ENCODE results near the gene SRD5A1.
"Not testable (repeated sequence)": the region's sequence is repeated elsewhere in the genome, so short reads cannot be mapped to it uniquely, and the experiment has no call there.

The SRD5A1 gene

DNA sequence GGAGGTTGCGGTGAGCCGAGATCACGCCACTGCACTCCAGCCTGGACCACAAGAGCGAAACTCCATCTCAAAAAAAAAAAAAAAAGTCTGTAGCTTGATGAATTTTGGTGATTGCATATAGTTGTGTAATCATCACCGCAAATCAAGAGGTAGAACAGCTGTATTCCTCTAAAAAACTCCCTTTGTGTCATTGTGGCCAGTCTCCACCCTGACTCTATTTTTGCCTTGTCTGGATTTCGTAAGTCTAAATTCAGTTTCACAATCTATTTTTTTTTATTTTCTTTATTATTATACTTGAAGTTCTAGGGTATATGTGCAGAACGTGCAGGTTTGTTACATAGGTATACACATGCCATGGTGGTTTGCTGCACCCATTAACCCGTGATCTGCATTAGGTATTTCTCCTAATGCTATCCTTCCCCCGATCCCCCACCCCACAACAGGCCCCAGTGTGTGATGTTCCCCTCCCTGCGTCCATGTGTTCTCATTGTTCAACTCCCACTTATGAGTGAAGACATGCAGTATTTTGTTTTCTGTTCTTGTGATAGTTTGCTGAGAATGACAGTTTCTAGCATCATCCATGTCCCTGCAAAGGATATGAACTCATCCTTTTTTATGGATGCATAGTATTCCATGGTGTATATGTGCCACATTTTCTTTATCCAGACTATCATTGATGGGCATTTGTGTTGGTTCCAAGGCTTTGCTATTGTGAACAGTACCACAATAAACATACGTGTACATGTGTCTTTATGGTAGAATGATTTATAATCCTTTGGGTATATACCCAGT is 12.5 kb downstream of the SRD5A1 start:
- not testable (repeated sequence) for DNase-seq

DNA sequence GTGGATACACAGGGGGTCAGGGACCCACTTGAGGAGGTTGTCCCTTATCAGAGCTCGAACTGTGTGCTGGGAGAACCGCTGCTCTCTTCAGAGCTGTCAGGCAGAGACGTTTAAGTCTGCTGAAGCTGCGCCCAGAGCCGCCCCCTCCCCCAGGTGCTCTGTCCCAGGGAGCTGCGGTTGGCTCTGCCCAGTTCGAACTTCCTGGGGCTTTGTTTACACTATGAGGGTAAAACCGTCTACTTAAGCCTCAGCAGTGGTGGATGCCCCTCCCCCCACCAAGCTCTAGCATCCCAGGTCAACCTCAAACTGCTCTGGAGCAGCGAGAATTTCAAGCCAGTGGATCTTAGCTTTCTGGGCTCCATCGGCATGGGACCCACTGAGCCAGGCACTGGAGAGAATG is 15.9 kb downstream of the SRD5A1 start:
- DNase-seq: no peak

GRCh38 chr5:6649681-6650080 is 16.4 kb downstream of the SRD5A1 start:
- no peak for DNase-seq

DNA sequence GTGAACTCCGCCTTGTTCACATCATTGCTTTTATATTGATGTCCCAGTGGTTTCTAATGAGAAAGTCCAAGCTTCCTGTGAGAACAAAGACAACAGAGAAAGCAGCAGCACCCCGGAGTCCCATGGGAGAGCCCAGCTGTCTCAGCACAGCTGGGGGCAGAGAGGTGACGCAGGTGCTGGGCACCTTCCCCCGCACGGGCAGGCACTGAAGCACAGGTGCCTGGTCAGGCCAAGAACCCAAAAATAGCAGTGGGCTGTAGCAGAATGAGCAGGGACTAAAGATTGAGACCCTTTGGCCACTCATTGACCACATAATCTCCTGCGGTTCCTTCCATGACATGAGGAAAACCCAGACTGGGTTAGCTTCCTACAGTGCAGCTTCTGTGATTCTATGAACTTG is 18.8 kb downstream of the SRD5A1 start:
- no peak for DNase-seq

GRCh38 chr5:6655432-6655831 is 22.2 kb downstream of the SRD5A1 start:
- no peak for DNase-seq

DNA sequence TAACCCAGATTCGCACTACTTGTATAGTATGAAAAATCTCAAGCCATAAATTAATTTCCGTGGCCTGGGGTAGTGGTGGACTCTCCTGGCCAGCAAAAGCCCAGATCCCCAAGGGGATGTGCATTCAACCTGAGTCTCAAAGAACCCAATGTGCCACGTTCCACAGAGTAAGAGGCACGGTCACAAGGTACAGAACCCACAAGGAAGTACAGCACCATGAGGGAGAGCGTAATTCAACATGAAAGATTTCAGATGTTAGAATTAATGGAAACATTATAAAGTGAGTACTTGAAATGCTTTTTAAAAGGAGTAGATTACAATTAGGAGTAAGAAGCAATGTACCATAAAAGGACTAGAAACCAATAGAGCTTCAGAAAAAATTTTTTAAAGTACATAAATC is 23.4 kb downstream of the SRD5A1 start:
- DNase-seq: no peak

DNA sequence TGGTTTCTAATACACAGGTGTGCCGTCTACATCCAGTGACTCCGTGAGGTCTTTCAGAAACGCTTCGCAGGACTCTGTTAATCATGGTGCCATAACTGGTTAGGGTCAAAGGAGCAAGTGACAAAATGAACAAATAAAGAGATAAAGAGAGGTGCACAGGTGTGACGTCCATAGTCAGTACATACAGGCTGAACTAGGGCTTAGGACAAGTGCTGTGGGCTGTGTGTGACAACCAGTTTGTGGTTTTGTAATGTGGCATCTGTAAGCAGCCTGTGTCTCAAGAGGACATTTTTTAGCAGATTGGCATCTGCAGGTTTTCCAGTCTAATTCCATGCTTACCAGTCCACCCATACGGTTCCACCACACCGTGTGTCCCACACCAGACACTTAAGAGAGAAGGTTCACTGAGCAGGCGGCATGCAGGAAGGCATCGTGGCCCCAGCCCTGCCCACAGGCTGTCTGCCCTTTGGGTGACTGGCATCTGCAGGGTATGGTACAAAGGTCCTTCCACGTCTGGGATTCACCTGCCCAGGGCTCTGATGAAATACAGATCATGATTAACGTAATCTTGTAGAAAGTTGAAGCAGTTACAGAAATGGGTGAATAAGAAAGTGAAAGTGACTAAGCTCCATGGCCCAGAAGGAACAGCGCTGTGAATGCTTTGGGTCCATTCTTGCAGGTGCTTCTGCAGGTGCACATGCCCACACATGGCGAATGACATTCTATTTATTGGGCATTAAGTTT is 26.9 kb downstream of the SRD5A1 start:
- DNase-seq: no peak

DNA sequence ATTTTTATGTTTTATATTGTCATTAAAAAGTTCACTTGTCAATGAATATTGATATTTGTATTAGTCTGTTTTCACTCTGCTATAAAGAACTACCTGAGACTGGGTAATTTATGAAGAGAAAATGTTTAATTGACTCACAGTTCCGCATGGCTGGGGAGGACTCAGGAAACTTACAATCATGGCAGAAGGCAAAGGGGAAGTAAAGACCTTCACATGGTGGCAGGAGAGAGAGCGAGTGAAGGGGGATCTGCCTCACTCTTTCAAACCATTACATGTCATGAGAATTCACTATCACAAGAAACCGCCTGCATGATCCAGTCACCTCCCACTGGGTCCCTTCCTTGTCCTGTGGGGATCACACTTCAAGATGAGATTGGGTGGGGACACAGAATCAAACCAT is 27.4 kb downstream of the SRD5A1 start:
- DNase-seq: no peak

DNA sequence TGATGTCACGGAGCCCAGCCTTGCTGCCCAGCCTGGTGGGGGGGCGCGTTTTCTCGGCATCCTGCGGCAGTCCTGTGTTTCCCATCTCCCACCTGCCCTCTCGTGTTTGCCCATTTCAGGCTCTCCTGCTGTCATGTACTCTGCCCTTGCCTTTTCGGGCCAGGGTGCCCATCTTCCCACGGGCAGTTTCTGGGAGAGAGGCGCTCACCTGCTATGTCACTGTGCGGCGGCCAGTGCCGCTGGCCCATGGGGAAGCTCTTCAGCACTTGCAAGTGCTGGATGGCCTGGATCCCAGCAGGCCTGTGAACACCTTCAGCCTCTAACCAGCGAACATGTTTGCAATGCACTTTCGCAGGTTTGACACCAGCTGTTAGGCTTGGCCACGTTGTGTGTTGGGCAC is 33.5 kb downstream of the SRD5A1 start:
- no peak for DNase-seq

GRCh38 chr5:6667648-6668047 is 34.4 kb downstream of the SRD5A1 start:
- DNase-seq: no peak

DNA sequence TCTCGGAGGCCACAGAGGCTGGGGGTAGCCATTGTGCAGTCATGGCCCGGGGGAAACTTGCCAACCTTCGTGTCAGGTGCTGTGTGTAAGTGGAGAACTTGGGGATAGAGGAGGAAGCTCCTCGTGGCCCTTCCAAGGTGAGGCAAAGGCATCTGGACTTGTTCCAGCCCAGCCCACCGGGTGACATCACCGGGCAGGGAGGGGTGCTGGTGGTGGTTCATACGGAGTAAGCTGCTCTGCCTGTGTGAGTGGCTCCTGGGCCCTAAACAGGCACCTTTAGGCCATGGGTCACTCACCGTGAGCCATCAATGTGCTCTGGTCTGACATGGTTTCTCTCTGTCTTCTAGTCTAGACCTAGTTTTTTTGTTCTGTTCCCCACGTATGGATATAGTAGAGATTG is 35.5 kb downstream of the SRD5A1 start:
- DNase-seq: not testable (repeated sequence)

GRCh38 chr5:6673031-6673430 is 39.8 kb downstream of the SRD5A1 start:
- no peak for DNase-seq

DNA sequence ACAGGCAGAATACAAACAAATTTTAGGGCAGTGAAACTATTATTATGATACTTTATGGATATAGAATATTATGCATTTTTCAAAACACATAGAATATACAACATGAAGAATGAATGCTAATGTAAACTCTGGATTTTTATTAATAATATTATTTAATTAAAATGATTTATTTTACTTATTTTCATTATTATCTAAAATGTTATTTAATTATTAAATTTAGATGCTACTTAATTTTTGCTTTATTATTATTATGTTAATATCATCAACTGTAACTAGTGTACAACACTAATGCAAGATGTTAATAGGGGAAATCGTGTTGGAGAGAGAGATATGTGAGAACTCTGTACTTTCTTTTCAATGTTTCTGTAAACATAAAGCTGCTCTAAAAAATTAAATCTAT is 40.7 kb downstream of the SRD5A1 start:
- no peak for DNase-seq

DNA sequence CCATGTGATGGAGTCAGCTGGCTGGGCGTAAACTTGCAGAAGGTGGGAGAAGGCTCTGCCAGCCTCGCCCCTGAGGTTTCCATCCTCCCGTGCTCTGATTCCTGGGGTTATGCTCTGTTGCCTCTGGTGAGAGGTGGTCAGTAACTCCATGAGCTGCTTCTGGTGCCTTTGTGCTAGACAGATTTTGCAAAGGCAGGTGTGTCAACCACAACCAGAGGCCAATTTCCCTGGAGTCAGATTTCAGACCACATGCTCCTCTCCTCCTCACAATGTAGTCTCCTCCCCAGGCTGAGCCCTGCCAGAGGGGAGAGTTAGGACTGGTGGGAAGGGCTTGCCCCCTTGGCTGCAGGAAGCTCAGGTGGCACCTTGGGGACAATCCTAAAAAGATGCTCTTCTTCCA is 41.2 kb downstream of the SRD5A1 start:
- DNase-seq: no peak

DNA sequence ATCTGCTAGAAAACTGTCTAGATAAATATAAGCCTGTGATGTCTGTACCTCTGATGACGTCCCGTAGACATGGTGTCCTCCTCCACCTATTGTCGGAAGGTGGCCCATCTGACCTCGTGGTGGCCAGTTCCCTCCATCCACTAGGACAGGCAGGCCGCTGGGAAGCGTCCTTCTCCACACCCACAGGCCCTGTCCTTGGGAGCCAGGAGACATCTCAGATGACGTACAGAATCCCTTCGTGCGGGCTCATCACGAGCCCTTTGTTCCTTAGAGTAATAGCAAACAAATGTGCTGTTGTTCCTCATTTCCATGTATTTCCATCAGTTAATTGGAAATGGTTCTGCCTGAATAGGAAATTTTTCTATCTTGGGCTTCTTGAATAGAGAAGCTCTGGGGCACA is 41.6 kb downstream of the SRD5A1 start:
- DNase-seq: no peak

DNA sequence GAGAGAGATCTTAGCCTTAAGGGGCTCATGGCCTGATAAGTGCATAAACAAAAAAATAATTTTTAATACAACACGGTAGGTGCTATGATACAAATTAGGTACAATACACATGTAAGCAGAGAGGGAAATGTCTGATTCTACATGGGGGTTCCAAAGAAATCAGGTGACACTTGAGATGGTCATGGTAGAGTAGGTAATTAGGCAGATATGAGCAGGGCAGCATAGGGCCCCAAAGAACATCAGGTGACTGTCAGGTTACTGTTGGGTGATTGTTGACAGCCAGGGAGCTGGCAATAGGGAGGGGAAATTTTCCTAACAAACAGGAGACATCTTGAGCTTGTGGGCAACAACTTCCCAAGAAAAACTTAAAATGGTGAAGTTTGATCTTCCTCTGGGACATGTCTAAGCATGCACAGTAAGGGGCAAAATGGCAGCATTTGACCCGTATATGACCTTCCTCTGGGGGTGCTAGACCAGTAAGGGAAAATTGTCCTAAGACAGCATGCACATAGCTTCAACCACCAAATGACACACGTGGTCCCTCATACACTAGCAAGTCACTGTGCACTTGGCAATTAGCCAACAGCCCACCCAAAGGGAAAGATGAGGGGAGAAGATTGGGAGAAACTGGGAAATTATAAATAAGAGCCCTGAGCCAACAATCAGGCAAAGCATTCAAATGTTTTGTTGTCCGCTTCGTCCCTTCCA is 42.7 kb downstream of the SRD5A1 start:
- DNase-seq: no peak

DNA sequence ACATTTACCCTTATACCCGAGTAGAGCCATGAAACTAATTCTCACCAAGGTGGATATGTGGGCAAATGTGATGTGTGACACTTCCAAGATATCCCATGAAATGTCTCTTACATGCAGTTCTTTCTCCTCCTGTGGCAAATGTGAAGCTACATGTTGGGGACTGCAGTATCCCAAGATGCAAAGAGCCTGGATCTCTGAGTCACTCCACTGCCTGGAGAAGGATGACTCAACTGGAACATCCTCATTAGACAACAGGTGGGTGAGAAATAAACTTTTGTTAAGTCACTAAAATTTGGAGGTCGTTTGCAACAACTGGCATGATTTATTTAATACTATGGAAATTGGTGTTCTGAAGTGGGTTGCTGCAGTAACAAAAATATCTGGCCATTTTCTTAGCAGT is 43.5 kb downstream of the SRD5A1 start:
- no peak for DNase-seq

DNA sequence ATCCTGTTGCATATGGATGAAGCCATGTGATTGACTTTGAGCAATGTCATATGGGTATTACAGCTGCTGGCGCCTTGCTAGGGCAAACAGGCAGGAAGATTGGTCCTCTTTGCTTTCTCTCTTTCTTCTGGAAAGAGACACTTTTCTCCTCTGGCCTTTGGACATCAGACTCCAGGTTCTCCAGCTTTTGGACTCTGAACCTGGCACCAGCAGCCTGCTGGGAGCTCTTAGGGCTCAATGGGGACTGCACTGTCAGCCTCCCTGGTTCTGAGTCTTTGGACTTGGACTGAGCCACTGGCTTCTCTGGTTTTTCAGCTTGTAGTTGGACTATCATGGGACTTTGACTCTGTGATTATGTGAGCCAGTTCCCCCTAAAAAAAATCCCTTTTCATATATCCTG is 45.1 kb downstream of the SRD5A1 start:
- no peak for DNase-seq

- no peak for DNase-seq
These were observed 47.7 kb downstream of the SRD5A1 start for GRCh38 chr5:6680922-6681321.

DNA sequence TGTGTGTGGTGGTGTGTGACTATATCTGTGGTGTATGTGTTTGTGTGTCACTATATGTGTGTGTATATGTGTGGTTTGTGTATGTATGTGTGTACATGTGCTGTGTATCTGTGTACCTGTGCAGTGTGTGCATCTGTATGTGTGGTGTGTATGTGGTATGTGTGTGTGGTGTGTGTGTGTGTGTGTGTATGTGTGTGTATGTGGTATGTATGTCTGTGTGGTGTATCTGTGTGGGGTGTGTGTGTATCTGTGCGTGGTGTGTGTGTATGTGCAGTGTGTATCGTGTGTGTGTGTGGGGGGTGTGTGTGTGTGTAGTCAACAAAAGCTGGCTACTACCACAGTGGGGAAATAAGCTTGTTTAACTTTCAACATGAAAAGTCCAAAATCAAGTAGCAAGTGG is 48.4 kb downstream of the SRD5A1 start:
- no peak for DNase-seq

DNA sequence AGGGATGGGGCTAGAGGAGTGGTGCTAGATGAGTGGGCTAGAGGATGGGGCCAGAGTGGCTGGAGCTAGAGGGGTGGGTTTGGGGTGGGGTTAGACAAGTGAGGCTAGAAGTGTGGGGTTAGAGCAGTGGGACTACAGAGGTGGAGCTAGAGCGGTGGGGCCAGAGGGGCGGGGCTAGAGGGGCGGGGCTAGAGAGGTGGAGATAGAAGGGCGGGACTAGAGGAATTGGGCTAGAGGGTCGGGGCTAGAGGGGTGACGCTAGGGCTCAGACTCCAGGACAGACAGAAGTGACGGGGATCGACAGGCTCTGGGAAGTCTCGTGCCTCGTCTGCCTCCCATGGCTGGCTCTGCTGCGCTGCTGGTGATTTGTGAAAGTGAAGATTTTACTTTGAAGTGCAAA is 49.0 kb downstream of the SRD5A1 start:
- no peak for DNase-seq

GRCh38 chr5:6683241-6683640 is 50.0 kb downstream of the SRD5A1 start:
- no peak for DNase-seq

DNA sequence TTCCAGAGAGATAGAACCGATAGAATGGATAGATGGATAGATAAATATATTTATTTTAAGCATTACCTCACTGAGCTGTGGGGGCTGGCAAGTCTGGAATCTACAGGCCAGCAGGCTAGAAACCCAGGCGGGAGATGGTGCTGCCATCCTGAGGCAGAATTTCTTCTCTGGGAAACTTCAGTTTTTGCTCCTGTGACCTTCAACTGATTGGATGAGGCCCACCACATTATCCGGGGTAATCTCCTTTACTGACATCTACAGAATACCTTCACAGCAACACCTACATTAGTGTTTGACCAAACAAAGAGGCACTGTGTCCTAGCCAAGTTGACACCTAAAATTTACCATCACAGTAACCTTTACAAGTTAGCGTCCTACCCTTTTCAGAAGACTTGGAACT is 50.8 kb downstream of the SRD5A1 start:
- DNase-seq: no peak

DNA sequence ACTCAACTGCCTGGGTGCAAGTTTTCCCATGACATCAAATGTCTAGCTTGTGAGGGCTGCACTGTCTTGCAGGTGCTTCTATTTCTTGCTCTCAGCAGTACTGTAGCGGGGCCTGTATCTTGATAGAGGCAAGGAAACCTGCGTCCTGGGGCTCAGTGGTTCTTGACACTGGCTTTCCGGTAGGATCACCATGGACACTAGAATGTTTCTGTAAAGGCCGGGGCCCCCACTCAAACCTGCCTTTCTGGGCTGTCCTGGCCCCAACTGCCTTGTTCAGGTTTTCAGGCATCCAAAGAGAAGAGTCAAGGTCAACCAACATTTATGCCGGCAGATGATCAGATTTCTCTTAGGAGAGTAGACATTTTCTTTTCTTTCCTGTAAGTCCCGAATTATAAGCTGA is 53.3 kb downstream of the SRD5A1 start:
- no peak for DNase-seq

All from Kasumi-1 (cell line).